KOPT-K1 (cell line): ENCODE measurements around the gene DGKD.

Experiments
- H3K27ac ChIP-seq: fragments of 200-600 bp; sonication (generic); 2 replicates; pipeline ENCODE4 v1.5.1; 2016; ENCODE audit warnings: antibody characterized with exemption, mild to moderate bottlenecking, low read depth, low read length; ENCODE audit not compliant: poor library complexity, severe bottlenecking
- H3K36me3 ChIP-seq: fragments of 200-600 bp; sonication (generic); 2 replicates; pipeline ENCODE4 v1.5.1; 2017; ENCODE audit warnings: antibody characterized with exemption, mild to moderate bottlenecking, low read length, moderate library complexity; ENCODE audit not compliant: insufficient read depth
- H3K9me3 ChIP-seq: fragments of 200-600 bp; sonication (generic); 2 replicates; pipeline ENCODE4 v1.5.1; 2017; ENCODE audit warnings: antibody characterized with exemption, low read length, mild to moderate bottlenecking; ENCODE audit not compliant: insufficient read depth, poor library complexity, severe bottlenecking

The DGKD gene

DNA sequence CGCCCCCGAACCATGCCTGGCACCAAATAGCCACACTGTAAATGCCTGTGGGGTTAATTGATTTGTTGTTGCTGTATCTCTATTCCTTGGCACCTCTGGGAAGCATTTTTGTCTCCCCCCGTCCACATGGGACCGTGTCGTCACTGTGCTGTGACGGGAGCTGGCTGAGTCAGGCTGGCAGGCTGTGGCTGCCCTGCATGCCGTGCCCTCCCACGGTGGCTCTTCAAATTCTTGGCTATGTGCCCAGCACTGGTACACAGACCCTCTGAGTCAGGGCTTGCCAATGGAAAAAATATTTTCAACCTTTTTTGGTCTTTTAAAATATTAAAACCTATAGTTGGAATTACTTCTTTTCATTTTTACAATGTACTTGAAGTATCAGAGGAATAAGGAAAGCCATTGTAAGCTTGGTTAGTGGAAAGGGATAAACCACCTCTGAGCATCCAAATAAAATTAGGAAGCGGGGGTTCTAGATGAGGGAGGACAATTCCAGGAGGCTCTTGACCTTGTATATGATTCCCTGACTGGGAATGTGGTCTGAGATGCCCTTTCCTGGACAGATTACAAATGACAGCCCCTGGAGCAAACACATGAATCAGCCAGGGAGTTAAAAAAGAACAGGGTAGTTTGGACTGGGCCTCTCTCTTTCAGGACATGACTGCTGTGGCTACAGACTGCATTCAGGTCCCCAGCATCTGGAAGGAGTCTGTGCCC lies 59.4 kb downstream of the DGKD start:
- no peak overlapping the region for H3K27ac ChIP-seq
- H3K36me3 ChIP-seq: peaks cover 24% of the 10 kb centered on the region; the same call in 1 of the 2 replicates
- H3K9me3 ChIP-seq: peaks cover 19% of the 10 kb centered on the region

DNA sequence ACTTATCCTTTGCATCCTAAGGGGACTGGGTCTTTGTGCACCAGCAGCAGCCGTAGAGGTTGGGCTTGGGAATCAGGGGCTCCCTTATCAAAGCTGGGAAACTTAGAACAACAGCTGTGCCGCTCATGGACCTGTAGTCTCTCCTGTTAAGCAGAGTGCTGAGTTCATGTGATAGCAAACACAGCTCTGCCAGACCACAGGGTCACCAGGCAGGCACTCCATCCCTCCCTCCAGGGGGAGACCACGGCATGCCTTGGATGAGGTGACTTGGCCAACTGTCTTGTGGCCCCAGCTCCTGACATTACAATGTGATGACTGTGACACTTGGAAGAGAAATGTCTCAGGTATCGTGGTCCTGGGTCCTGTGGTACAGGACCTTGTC lies 60.0 kb downstream of the DGKD start:
- peaks cover 19% of the 10 kb centered on the region for H3K9me3 ChIP-seq
- H3K27ac ChIP-seq: no peak overlapping the region
- peaks cover 24% of the 10 kb centered on the region; the same call in 1 of the 2 replicates for H3K36me3 ChIP-seq

DNA sequence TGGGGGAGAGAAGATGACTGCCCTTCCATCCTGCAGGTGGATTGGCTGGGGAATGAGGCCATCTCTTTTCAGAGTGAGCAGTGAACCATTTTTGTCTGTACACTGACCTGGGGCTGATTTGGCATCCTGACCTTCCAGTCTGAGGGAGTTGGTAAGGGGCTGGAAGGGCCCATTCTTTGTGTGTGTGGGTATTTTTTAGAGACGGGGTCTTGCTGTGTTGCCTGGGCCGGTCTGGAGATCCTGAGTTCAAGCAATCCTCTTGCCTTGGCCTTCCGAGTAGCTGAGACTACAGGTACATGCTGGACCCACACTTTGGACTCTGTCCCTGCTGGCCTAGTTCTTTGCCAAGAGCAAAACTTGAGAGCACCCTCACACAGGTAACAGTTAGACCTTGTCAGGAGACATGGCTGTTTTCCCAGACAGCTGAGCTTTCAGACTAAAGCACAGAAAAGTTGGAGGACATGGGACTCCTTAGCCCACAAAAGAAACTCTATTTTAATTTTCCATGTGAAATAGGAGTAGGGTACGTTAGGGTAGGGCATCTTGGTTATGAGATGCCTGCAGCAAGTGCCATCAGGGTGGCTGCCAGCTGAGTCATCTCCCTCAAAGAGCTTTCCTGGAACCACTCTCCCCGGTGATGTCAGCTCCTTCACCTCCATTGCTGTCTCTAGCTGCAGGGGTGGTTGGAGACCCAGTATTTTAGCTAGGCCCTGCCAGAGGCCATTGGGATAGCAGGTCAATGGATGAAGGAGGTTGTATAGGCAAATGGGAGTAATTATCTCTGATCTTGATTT lies 60.7 kb downstream of the DGKD start:
- H3K27ac ChIP-seq: no peak overlapping the region
- peaks cover 19% of the 10 kb centered on the region for H3K9me3 ChIP-seq
- H3K36me3 ChIP-seq: peaks cover 24% of the 10 kb centered on the region; the same call in 1 of the 2 replicates

DNA sequence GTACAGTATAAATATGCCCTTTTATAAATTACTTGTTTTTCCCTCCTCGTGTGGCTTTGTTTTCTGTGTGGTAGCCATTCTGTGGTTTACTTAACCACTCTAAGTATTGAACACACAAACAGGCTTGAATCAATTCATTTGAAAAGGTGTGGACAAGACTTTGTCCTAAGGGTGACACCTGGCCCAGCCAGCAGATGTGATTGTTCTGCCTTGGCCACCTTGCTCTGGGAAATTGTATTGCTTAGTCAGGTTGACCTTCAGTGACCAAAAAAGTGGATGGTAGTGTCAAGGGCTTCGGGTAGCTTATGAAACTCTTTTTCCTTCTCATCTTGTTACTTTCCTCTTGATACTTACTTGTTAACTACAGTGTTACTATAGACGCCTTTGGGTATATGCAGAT lies 61.9 kb downstream of the DGKD start:
- Histone ChIP-seq H3K9me3 (peaks cover 15% of the 10 kb centered on the region), H3K27ac (no peak overlapping the region), H3K36me3 (peaks cover 18% of the 10 kb centered on the region; the same call in 1 of the 2 replicates)

DNA sequence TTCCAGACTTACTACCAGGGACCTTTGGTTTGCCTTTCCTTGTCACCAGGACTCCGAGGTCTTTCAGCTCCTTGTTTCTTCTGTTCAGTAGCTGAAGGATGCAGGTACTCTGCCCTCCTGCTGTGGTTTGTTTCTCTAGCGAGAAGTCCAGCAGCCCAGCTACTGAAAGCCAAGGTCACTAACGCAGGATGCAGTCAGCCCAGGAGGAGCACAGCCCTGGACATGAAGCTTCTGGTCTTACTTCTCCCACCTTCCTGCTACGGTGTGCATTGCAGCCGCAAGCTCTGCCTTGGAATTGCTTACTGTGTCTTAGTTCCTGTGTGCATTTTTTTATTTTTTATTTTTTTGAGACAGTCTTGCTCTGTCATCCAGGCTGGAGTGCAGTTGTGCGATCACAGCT lies 62.4 kb downstream of the DGKD start:
- Histone ChIP-seq H3K36me3 (peaks cover 13% of the 10 kb centered on the region; the same call in 1 of the 2 replicates), H3K9me3 (peaks cover 10% of the 10 kb centered on the region), H3K27ac (no peak overlapping the region)

DNA sequence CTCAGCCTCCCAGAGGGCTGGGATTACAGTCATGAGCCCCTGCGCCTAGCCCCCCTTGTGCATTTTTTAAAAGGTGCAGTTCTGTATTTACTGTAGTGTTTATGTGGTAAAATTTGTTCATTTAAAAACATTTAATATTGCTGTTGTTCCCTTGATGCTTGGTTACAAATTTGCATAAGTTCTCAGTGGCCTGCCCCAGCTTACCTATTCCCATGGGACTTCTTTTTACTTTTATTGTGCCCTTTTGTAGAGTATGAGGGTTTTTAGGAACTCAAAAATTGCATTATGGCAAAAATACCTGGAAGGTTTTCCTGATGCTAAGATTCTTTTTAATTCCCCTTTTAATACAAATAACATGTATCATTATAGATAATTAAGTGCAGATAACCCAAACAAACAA lies 63.0 kb downstream of the DGKD start:
- H3K36me3 ChIP-seq: peaks cover 13% of the 10 kb centered on the region; the same call in 1 of the 2 replicates
- peaks cover 4% of the 10 kb centered on the region for H3K9me3 ChIP-seq
- no peak overlapping the region for H3K27ac ChIP-seq

DNA sequence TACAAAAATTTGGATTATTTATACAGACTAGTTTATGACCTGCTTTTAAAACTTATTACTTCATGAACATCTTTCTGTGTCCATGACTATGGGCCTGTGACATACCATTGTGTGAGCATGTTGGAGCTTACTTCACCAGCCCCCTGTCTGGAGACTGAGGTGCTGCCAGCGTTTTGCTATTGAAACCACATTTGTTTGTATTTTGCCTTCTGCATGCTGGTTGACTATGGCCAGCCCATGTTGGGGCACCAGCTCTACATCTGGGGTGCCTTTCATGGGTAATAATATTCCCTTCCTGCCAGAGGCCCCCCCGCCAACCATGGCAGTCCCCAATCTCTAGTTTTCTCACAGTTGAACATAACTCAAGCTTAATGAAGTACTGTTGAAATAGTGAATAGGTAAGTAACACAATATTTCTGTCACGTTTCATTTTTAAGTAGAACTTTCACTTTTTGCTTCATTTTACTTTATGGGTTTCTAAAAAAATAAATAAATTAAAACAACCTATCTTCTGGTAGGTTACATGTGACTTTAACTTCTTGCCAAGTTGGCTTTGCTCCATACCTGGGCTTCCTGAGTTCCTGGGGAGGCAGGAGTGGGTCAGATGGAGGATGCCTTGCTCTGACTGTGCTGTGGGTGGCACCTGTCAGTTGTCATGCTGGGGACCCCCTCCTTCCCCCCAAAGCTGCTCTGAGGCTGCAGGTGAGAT lies 63.9 kb downstream of the DGKD start:
- Histone ChIP-seq H3K27ac (no peak overlapping the region), H3K9me3 (no peaks in the 10 kb centered on the region), H3K36me3 (peaks cover 13% of the 10 kb centered on the region; the same call in 1 of the 2 replicates)

DNA sequence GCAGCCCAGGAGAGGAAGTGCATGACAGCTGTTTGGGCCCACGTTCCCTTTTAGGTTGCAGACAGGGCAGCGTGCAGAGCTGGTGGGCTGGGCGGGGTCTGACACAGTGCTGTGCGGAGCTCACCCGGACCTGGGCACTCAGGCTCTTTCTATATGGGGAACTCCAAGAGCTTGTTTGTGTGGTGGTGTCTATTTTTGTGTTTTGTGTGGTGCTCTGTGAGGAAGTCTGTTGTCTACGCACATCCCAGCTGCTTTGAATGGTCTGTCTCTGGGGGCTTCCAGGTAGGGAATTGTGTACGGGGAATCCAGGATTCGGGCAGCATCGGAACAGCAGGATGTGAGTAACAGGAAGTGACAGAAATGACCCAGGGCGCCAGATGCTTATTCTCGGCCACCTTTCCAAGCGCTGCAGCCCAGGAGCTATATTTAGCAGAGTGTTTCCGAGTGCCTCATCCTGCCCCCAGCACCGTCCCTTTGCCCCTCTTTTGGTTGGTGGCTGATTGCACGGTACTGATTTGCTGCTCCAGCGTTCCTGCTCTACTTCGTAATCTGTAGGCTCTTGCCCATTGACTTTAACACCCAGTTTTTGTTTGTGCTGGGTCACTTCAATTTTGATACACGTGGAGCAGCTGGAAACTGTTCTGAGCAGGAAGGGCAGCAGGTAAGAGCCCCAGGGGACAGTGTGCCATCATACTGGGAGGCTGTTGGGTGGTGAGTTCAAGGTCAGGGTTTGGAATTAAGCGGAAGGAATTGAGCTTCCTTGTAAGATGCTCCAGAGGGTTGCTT lies 64.7 kb downstream of the DGKD start:
- H3K9me3 ChIP-seq: no peaks in the 10 kb centered on the region
- peaks cover 13% of the 10 kb centered on the region; the same call in 1 of the 2 replicates for H3K36me3 ChIP-seq
- H3K27ac ChIP-seq: no peak overlapping the region

DNA sequence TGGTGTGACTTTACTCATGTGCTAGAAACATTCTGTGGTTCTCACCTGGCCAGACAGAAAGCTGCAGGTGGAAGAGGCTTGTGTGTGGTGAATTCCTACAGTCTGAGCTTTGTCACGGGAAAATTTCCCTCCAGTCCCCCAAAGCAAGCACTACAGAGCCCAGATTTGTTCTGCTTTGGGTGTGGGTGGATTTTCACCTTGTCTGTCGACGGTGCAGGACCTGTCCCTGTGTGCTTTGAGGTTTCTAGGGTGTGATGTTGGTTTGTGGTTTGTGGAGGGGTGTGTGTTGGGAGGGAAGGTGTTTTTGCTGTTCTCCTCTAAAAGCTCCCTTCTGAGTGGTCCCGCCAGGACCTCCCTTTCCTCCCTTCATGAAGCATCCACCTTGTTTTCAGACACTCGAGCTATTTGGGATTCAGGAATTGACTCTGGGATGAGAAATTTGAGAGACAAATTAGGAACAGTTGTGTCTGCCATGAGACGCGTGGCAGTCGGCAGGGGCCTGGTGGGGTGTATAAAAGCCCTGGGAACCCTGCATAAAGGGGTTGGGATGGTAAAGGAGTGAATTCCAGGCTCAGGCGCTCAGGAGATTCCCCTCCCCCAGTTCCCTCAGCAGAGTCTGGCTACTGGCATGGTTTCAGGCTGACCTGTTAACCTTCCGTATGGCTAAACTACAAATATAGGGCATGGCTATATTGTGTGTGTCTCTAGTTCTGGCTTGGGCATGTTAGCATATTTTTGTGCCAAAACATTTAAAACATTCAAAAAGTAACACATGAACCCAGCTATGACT lies 65.5 kb downstream of the DGKD start:
- Histone ChIP-seq H3K36me3 (peaks cover 5% of the 10 kb centered on the region; the same call in 1 of the 2 replicates), H3K9me3 (no peaks in the 10 kb centered on the region), H3K27ac (no peak overlapping the region)

DNA sequence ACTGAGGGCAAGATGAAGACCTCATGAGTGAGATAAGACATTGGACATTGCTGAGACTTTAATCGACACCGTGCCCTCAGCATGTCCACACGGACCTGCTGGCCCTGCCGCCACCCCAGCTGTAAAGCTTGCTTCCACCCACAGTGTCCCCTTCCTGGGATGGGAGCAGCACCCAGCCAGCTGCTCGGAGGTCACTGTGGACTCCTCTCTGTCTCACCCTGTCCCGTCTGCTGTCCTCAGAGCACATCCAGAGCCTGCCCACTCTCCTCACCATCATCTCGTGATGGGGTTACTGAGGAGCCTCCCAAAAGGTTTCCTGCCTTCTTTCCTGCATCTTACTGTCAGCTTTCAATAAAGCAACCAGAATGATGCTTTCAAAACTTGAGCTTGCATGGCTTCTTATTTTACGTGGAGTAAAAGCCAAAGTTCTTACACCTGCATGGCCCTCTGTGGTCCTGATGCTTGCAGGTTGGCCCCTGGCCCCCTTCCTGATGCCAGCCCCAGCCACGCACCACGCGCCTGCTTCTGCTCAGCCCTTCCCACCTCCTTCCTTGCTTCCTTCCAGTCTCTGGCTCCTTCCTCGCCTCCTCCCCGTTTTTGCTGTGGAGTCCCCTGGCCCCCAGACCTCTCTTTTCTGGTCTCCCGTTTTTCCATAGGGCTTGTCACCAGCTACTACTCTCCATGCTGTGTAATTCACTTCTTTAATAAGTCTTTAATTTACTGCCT lies 67.0 kb downstream of the DGKD start:
- Histone ChIP-seq H3K36me3 (no peaks in the 10 kb centered on the region), H3K27ac (peak overlapping the region; percentile 59), H3K9me3 (no peaks in the 10 kb centered on the region)

DNA sequence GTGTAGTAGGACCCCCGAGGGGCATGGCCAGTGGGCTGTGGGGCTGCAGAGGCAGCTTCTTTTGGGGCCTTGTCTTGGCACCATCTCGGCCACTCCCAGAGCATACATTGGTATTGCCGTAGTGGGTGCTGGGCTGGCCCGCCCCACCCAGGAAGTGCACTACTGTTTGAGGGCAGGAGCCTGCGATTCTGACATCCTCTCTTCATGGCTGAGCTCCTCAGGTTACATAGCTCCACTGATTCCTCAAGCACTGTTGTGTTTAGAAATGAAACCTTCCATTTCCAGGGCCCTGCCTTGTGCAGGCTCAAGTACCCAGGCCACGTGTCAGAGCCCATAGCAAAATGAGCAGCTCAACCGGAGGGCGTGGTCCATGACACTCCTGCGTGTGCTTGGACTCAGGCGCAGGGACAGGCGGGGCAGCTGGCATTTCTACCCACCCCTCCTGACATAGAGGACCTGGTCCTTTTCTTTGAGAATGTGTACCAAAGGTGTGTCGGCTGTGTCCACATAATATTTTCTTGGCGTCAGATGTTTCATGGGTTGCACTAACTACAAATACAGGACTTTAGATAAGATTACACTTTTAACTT lies 67.9 kb downstream of the DGKD start:
- peak overlapping the region; percentile 59 for H3K27ac ChIP-seq
- no peaks in the 10 kb centered on the region for H3K9me3 ChIP-seq
- H3K36me3 ChIP-seq: no peaks in the 10 kb centered on the region

DNA sequence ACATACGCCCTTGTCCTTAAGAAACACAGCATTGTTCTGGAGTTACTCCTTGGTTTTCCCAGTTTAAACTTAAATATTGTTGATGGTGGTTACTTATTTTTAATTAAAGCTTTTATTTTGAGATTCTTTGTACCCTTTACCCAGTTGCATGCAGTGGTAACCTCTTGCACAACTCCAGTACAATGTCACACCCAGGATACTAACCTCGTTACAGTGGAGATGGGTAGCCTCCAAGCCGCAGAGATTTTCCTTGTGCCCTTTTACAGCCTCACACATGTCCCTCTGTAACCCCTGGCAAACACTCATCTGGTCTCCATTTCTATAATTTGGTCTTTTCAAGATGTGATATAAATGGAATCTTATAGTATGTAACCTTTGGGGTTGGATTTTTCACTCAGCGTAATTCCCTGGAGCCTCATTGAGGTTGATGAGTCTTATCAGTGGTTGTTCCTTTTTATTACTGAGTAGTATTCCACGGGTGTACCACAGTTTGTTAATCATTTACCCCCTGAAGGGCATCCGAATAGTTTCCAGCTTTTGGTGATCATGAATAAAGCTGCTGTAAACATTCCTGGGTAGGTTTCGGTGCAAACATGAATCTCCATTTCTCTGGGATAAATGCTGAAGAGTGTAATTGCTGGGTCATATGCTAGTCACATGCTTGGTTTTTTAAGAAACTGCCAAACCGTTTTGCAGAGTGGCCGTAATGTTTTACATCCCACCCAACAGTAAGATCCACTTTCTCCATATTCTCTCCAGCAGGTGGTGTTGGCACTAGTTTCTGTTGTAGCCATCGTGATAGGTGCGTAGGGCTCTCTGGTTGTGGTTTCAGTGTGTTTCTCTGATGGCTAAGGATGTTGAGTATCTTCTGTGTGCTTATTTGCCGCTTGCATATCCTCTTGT lies 68.6 kb downstream of the DGKD start:
- H3K27ac ChIP-seq: peak overlapping the region; percentile 59
- H3K36me3 ChIP-seq: no peaks in the 10 kb centered on the region
- no peaks in the 10 kb centered on the region for H3K9me3 ChIP-seq
